SK-N-DZ (cell line): ENCODE measurements around the gene CCDC74B.
"Not testable (repeated sequence)": the region's sequence is repeated elsewhere in the genome, so short reads cannot be mapped to it uniquely, and the experiment has no call there.

Experiments
- DNase-seq: peaks from one replicate; pipeline ENCODE4 v3.0.0-alpha.2; 2015; ENCODE audit warnings: low spot score

CCDC74B gene

GRCh38 chr2:130150181-130151144 lies 5.6 kb upstream of the CCDC74B start:
- no peak for DNase-seq

- not testable (repeated sequence) for DNase-seq
Measured at GRCh38 chr2:130148515-130148914, 3.6 kb upstream of the CCDC74B start.

- DNase-seq = not testable (repeated sequence)
Measured at GRCh38 chr2:130143266-130144039, 1.5 kb downstream of the CCDC74B start.

GRCh38 chr2:130142396-130143265 lies 2.3 kb downstream of the CCDC74B start:
- not testable (repeated sequence) for DNase-seq

- DNase-seq = not testable (repeated sequence)
Measured at GRCh38 chr2:130141645-130142370, 3.1 kb downstream of the CCDC74B start.

- not testable (repeated sequence) for DNase-seq
Measured at GRCh38 chr2:130141002-130141401, 3.9 kb downstream of the CCDC74B start.

GRCh38 chr2:130140516-130140915 lies 4.4 kb downstream of the CCDC74B start:
- not testable (repeated sequence) for DNase-seq

GRCh38 chr2:130139331-130140280 lies 5.3 kb downstream of the CCDC74B start:
- not testable (repeated sequence) for DNase-seq

- not testable (repeated sequence) for DNase-seq
Measured at GRCh38 chr2:130138841-130139251, 6.1 kb downstream of the CCDC74B start.

- DNase-seq = not testable (repeated sequence)
Measured at GRCh38 chr2:130138326-130138725, 6.6 kb downstream of the CCDC74B start.

GRCh38 chr2:130137118-130137517 lies 7.8 kb downstream of the CCDC74B start:
- DNase-seq = not testable (repeated sequence)

GRCh38 chr2:130136546-130136945 lies 8.4 kb downstream of the CCDC74B start:
- DNase-seq = not testable (repeated sequence)

- DNase-seq = no peak
Measured at GRCh38 chr2:130135692-130136541, 9.0 kb downstream of the CCDC74B start.

- not testable (repeated sequence) for DNase-seq
Measured at GRCh38 chr2:130129120-130129829, 15.6 kb downstream of the CCDC74B start, which contains the start of gene POTEF. Gene POTEF (minus strand): TSS chr2:130129222. CDS start chr2:130120515, 8,707 bp downstream.

- DNase-seq = not testable (repeated sequence)
Measured at GRCh38 chr2:130128464-130128863, 16.4 kb downstream of the CCDC74B start.

GRCh38 chr2:130127726-130128125 lies 17.2 kb downstream of the CCDC74B start:
- DNase-seq = not testable (repeated sequence)

GRCh38 chr2:130120924-130121323 lies 24.0 kb downstream of the CCDC74B start:
- DNase-seq = not testable (repeated sequence)
